Transverse colon (tissue), 3 donors: ENCODE data around the gene CTAGE1.

Experiments
- EP300 ChIP-seq: sonication (generic); formaldehyde crosslinking; IDR thresholded peaks from one replicate; pipeline ENCODE4 v1.6.1; 2017; ENCODE audit warnings: antibody characterized with exemption, low read depth
- POLR2A ChIP-seq: fragments of 450-650 bp; IDR thresholded peaks from one replicate; pipeline ENCODE4 v1.6.1; 2016; ENCODE audit warnings: antibody characterized with exemption, mild to moderate bottlenecking, moderate library complexity
- POLR2AphosphoS5 ChIP-seq, 3 donors: sonication (generic); formaldehyde crosslinking; IDR thresholded peaks; one replicate each; pipeline ENCODE4 v1.6.1; 2016; ENCODE audit warnings: antibody characterized with exemption in 3 of 3

DNA sequence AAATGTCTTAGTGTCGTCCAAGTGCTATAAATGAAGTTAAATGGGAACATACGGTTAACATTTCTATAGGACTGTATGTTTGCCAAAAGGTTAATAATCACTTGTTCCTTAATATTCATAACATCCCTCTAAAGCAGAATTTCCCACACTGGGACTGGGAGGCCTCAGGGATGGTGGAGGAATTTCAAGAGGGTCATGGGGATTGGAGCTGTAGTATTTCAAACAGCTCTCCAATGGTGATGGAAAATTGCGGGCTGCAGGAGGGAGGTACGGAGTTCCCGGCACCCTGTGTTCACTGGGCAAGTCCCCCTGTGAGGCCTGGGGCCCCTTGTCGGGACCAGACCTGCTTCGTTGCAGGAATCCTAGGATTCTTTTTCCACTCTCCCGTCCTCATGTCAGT is 39.8 kb upstream of the CTAGE1 start:
- no peak for TF ChIP-seq POLR2AphosphoS5 (IDR thresholded peaks at IDR 0.05)
- TF ChIP-seq EP300: no peak
- TF ChIP-seq POLR2A: no peak
